OCI-LY7 (cell line): ENCODE data around the gene SEMA3E. TPM values are rescaled to one million over a fixed set of nuclear protein-coding genes. Genes with fewer than 3 reads are reported as not detected.
"Not testable (repeated sequence)": the region's sequence is repeated elsewhere in the genome, so short reads cannot be mapped to it uniquely, and the experiment has no call there.

Source experiments
- BruUV-seq: library from RNA; stranded (reverse); fragments of 400-500 nt; replicated peaks from 2 replicates; lab custom pipeline; 2021; lab: Mats Ljungman, UMichigan
- CTCF ChIA-PET: fragments of 300-600 bp; sonication (Branson Sonifier 250); formaldehyde crosslinking; loops from one replicate; lab custom pipeline; 2022; ENCODE audit warnings: antibody characterized with exemption; ENCODE audit not compliant: unreplicated experiment; lab: Charles Lee
- POLR2A ChIA-PET: fragments of 300-600 bp; sonication (Branson Sonifier 250); formaldehyde crosslinking; loops from one replicate; lab custom pipeline; 2022; ENCODE audit warnings: antibody characterized with exemption; lab: Charles Lee
- DNase-seq: peaks from one replicate; pipeline ENCODE4 v3.0.0-alpha.2; 2015; ENCODE audit warnings: low spot score
- H2AFZ ChIP-seq: fragments of 200-600 bp; sonication (generic), shearing (Covaris generic); 2 replicates; pipeline ENCODE4 v1.6.1; 2014; ENCODE audit warnings: mild to moderate bottlenecking, antibody characterized with exemption, low read length, moderate library complexity
- H3K27ac ChIP-seq: fragments of 200-600 bp; sonication (generic); 2 replicates; pipeline ENCODE4 v1.5.1; 2014; ENCODE audit warnings: mixed run types, low read depth, mild to moderate bottlenecking, moderate library complexity, low read length, inconsistent platforms; ENCODE audit not compliant: poor library complexity, severe bottlenecking
- H3K36me3 ChIP-seq: fragments of 200-600 bp; sonication (generic); 2 replicates; pipeline ENCODE4 v1.6.1; 2014; ENCODE audit warnings: mild to moderate bottlenecking, antibody characterized with exemption, low read length, moderate library complexity, mixed read lengths; ENCODE audit not compliant: insufficient read depth
- H3K4me1 ChIP-seq: fragments of 200-600 bp; sonication (generic); 2 replicates; pipeline ENCODE4 v1.5.1; 2014; ENCODE audit warnings: mild to moderate bottlenecking, low read length; ENCODE audit not compliant: insufficient read depth, poor library complexity, severe bottlenecking
- H3K4me2 ChIP-seq: fragments of 200-600 bp; sonication (generic); 2 replicates; pipeline ENCODE4 v1.6.1; 2014; ENCODE audit warnings: mild to moderate bottlenecking, low read length
- H3K4me3 ChIP-seq: fragments of 200-600 bp; sonication (generic); 2 replicates; pipeline ENCODE4 v1.5.1; 2014; ENCODE audit warnings: mild to moderate bottlenecking, low read depth, low read length; ENCODE audit not compliant: poor library complexity, severe bottlenecking
- H3K79me2 ChIP-seq: fragments of 200-600 bp; sonication (generic); 2 replicates; pipeline ENCODE4 v1.6.1; 2016; ENCODE audit warnings: low read depth, mild to moderate bottlenecking, low read length, moderate library complexity, mixed read lengths; ENCODE audit not compliant: insufficient read depth
- H3K9me2 ChIP-seq: fragments of 200-600 bp; sonication (generic); 2 replicates; pipeline ENCODE4 v1.6.1; 2016; ENCODE audit warnings: mild to moderate bottlenecking, low read length, mixed read lengths; ENCODE audit not compliant: insufficient read depth
- H3K9me3 ChIP-seq: fragments of 200-600 bp; sonication (generic); 2 replicates; pipeline ENCODE4 v1.6.1; 2014; ENCODE audit warnings: mild to moderate bottlenecking, mixed run types, low read length, mixed read lengths
- H4K20me1 ChIP-seq: fragments of 200-600 bp; sonication (generic); 2 replicates; pipeline ENCODE4 v1.6.1; 2014; ENCODE audit warnings: mild to moderate bottlenecking, antibody characterized with exemption, low read length, moderate library complexity, mixed read lengths; ENCODE audit not compliant: insufficient read depth
- CTCF ChIP-seq: fragments of 200-600 bp; sonication (generic); conservative IDR thresholded peaks from 2 replicates; pipeline ENCODE4 v1.5.1; 2014; ENCODE audit warnings: mild to moderate bottlenecking, antibody characterized with exemption, low read length, moderate library complexity, mixed read lengths
- EZH2phosphoT487 ChIP-seq: fragments of 200-600 bp; sonication (generic); IDR thresholded peaks from 2 replicates; pipeline ENCODE4 v1.6.1; 2018; ENCODE audit warnings: low read depth, borderline replicate concordance, mild to moderate bottlenecking, mixed run types, antibody characterized with exemption, low read length, moderate library complexity, mixed read lengths
- intact Hi-C: fragments of 100-400 bp; cut with micrococcal nuclease; formaldehyde crosslinking; loops from one replicate; pipeline ENCODE4 v1.10.0; 2022; ENCODE audit not compliant: unreplicated experiment
- total RNA-seq, 2 experiments: library from RNA; depleted of rRNA in 1 of 2; stranded (reverse); fragments of >200 nt in 1 of 2; shearing (Covaris generic) in 1 of 2; gene quantifications; 2 replicates each; pipeline ENCODE4 v1.2.3, GENCODE V29; 2014 to 2022

SEMA3E gene
- total RNA-seq, 2 experiments from 2014 or later: 0.06 TPM; not detected in 1

GRCh38 chr7:83684928-83685327 is 36.0 kb upstream of the SEMA3E start:
- Histone ChIP-seq H4K20me1 (no peaks in the 10 kb centered on the region), H3K4me3 (no peak overlapping the region), H3K27ac (no peak overlapping the region), H3K4me2 (no peak overlapping the region), H3K9me2 (no peaks in the 10 kb centered on the region), H3K79me2 (no peaks in the 10 kb centered on the region), H2AFZ (no peak overlapping the region), H3K4me1 (no peaks in the 10 kb centered on the region), H3K36me3 (no peaks in the 10 kb centered on the region), H3K9me3 (no peaks in the 10 kb centered on the region)
- POLR2A ChIA-PET: interaction anchor here (1.3 kb wide), 1 partner anchor 11 kb away, joined by 4 read pairs; no protein-coding TSS in a partner anchor
- CTCF ChIA-PET: no interaction called here
- TF ChIP-seq EZH2phosphoT487: no peak
- no peak for TF ChIP-seq CTCF
- no TSS peak for BruUV-seq
- no peak for DNase-seq
- intact Hi-C loops: no loop called here

GRCh38 chr7:83681200-83681778 is 32.4 kb upstream of the SEMA3E start:
- no peak for DNase-seq
- ChIA-PET POLR2A (no interaction called here), CTCF (no interaction called here)
- no peaks in the 10 kb centered on the region for H4K20me1 ChIP-seq
- H3K27ac ChIP-seq: no peak overlapping the region
- no peak overlapping the region for H2AFZ ChIP-seq
- H3K4me1 ChIP-seq: no peaks in the 10 kb centered on the region
- BruUV-seq: no TSS peak
- H3K36me3 ChIP-seq: no peaks in the 10 kb centered on the region
- H3K9me2 ChIP-seq: no peaks in the 10 kb centered on the region
- no peaks in the 10 kb centered on the region for H3K79me2 ChIP-seq
- no peak for TF ChIP-seq EZH2phosphoT487
- no peak for TF ChIP-seq CTCF
- H3K4me2 ChIP-seq: no peak overlapping the region
- intact Hi-C loops: no loop called here
- no peak overlapping the region for H3K4me3 ChIP-seq
- no peaks in the 10 kb centered on the region for H3K9me3 ChIP-seq

DNA sequence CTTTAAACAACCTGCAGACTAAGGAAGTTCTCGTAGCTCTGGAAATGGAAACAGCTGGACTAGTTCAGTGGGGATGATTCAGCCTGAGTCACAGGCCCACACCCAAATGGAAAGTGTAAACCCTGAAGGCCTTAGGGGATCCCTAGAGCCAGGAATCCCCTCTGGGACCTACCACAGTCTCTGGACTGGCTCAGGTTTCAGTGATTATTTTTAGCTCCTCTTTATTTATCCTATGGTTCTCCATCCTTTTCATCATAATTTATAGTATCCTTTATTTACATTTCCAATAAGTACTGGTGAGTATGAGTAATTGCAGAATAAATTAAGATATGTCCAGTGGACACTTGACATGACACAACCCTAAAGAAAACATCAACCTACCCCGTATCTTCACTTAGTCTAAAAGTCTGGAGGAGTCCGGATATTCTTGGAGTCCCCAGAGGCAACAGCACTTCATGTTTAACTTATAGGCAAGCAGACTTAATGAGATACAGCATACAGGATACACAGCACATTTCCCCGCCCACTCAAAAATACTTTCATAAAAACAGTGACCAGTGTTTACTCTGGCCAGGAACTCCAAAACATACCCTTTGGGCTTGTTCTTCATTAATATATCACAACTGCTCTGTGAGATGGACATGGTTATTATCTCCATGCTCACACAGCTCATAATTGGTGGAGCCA is 28.4 kb upstream of the SEMA3E start:
- DNase-seq: no peak
- Histone ChIP-seq H3K4me3 (no peak overlapping the region), H3K9me2 (no peaks in the 10 kb centered on the region), H2AFZ (no peak overlapping the region), H3K9me3 (no peaks in the 10 kb centered on the region), H3K79me2 (no peaks in the 10 kb centered on the region), H3K27ac (no peak overlapping the region), H3K36me3 (no peaks in the 10 kb centered on the region), H3K4me2 (no peak overlapping the region), H3K4me1 (no peaks in the 10 kb centered on the region), H4K20me1 (no peaks in the 10 kb centered on the region)
- TF ChIP-seq CTCF: no peak
- no peak for TF ChIP-seq EZH2phosphoT487
- CTCF ChIA-PET: no interaction called here
- intact Hi-C loops: no loop called here
- BruUV-seq: no TSS peak
- POLR2A ChIA-PET: no interaction called here

GRCh38 chr7:83673291-83673690 is 24.4 kb upstream of the SEMA3E start:
- intact Hi-C loops, CTCF ChIA-PET, H4K20me1 ChIP-seq, H3K36me3 ChIP-seq, H3K9me2 ChIP-seq, H3K4me2 ChIP-seq, H3K4me1 ChIP-seq, H3K79me2 ChIP-seq, H3K9me3 ChIP-seq, BruUV-seq, DNase-seq, H3K27ac ChIP-seq, H3K4me3 ChIP-seq, H2AFZ ChIP-seq: not testable (repeated sequence)
- POLR2A ChIA-PET: interaction anchor here (0.6 kb wide), 2 partner anchors 62 to 865 kb away, joined by 3 read pairs; no protein-coding TSS in a partner anchor
